ENCODE data around the gene SIX5. TPM values are rescaled to one million over a fixed set of nuclear protein-coding genes. Genes with fewer than 3 reads are reported as not detected.

SIX5 gene
- total RNA-seq, 1 experiment from 2014 or later = 18.6 TPM

DNA sequence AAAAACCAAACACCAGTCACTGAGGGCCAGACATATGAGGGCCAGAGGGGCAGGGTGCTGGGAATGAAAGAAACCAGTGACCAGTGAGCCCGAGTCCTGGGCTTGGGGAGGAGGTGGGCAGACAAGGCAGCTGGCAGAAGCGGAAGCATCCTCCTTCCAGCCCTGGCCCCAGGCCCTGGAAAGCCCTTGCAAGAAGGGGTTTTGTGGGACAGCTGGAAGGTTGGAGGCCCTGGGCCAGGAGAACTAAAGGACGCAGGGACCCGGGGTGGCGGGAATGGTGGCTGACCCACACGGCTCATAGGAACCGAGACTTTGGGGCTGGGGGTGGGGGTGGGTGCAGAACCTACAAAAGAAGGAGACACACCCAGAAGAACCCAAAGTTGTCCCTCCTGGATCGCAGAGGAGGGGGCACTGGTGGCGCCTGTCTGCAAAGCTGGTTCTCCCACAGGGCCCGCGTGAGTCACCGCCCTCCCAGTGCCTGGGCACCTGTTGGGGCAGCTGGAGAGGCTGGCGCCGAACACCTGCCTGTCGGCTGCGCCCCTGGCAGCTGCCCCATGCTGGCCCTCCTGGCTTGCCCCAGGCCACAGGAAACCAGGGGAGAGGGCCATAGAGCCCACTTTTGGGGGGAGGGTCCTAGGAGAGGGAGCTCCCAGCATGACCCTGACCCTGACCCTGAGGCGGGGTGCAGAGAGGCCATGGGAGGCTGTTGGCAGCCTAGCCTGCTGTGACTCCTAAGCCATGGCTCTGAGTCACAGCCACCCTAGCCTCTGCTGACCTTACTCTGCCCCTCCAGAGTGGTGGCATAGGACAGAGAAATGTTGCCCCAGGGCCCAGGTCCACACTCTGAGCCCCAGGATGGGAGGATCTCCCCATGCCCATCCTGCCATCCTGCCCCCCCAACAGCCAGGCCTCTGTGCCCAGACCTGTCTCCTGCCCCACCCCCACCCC lies 12.4 kb upstream of the SIX5 start:
- peak; percentile 87 for DNase-seq
- H3K9me3 ChIP-seq = no peaks in the 10 kb centered on the region
- peaks cover 72% of the 10 kb centered on the region for H3K36me3 ChIP-seq
- H3K4me3 ChIP-seq = peak overlapping the region; percentile 33
- H3K27me3 ChIP-seq = no peaks in the 10 kb centered on the region

- no peak for DNase-seq
- Histone ChIP-seq H3K27me3 (no peaks in the 10 kb centered on the region), H3K36me3 (peaks cover 67% of the 10 kb centered on the region), H3K9me3 (no peaks in the 10 kb centered on the region), H3K4me3 (peak overlapping the region; percentile 33; the same call in 1 of the 2 replicates)
Measured at GRCh38 chr19:45780448-45781213, 11.6 kb upstream of the SIX5 start.

DNA sequence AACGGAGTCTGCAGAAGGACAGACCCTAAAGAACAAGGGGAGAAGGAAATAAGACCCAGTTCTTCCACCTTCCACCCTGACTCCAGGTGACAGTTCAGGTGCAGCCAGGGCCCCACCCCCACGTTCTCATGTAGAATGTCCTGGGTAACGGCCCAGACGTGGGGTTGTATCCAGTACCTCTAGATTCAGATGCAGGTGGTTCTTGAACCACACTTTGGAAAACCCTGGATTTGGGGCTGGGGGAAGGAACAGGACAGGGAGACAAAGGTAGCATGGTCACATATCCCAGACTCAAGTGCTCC lies 11.0 kb upstream of the SIX5 start:
- Histone ChIP-seq H3K27me3 (no peaks in the 10 kb centered on the region), H3K36me3 (peaks cover 62% of the 10 kb centered on the region), H3K9me3 (no peaks in the 10 kb centered on the region), H3K4me3 (no peak overlapping the region)
- DNase-seq = no peak

DNA sequence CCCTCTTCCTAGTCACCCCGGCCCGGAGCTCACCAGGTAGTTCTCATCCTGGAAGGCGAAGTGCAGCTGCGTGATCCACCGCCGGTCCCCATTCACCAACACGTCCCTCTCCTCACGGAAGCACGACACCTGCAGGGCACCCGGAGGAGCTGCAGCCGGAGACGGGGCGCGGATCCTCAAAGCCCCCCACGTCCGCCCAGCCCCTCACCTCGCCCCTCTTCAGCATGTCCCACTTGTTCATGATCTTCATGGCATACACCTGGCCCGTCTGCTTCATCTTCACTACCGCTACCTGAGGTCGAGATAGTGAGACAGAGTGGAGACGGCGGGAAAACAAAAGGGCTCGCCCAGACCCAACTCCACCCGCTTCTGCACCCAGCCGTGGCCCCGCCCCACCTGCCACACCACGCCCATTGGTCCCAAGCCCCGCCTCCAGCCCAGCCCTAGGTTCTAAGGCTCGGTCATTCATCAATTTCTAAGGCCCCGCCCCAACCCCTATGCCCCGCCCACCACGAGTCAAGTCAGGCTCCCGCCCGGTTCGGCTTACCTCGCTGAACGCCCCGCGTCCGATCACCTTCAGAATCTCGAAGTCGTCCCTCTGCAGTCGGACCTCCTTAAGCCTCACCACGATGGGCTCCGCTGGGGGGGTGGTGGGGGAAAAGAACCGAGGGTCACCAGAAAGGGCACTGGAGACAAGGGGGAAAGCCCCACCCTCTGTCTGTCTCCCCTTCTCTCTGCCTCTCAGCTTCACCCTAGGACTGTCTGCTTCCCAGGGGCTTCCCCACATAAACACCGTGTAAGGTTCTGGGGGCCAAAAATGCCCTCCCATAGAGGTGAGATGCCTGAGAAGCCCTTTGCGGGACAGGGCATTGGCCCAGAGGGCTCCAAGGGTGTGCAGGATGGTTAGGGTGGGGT lies 10.4 kb upstream of the SIX5 start:
- Histone ChIP-seq H3K9me3 (no peaks in the 10 kb centered on the region), H3K36me3 (peaks cover 62% of the 10 kb centered on the region), H3K27me3 (no peaks in the 10 kb centered on the region), H3K4me3 (no peak overlapping the region)
- peak; percentile 47 for DNase-seq

GRCh38 chr19:45778010-45778661 lies 9.1 kb upstream of the SIX5 start:
- no peak overlapping the region for H3K4me3 ChIP-seq
- no peak for DNase-seq
- peaks cover 60% of the 10 kb centered on the region for H3K36me3 ChIP-seq
- no peaks in the 10 kb centered on the region for H3K27me3 ChIP-seq
- H3K9me3 ChIP-seq = no peaks in the 10 kb centered on the region

- Histone ChIP-seq H3K27me3 (no peaks in the 10 kb centered on the region), H3K9me3 (no peaks in the 10 kb centered on the region), H3K4me3 (no peak overlapping the region), H3K36me3 (peaks cover 66% of the 10 kb centered on the region)
- no peak for DNase-seq
Measured at GRCh38 chr19:45777395-45777961, 8.4 kb upstream of the SIX5 start.

DNA sequence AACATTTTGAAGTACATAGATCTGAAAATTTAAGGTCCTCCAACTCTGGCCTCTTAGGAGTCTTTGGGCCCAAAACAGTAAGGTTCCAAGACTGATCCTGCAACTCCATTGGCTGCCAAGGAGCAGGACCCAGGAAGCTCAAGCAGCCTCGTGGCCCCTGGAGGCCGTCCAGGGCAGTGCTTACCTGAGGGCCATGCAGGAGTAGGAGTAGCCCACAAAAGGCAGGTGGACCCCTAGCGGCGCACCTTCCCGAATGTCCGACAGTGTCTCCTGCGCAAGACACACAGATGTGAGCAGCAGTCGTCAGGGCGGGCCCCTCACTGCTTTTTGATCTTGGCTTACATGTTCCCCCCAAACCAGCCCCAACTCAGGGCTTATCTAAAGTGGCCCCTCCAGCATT lies 5.7 kb upstream of the SIX5 start:
- Histone ChIP-seq H3K27me3 (no peaks in the 10 kb centered on the region), H3K36me3 (peaks cover 75% of the 10 kb centered on the region)
- no peak for DNase-seq

DNA sequence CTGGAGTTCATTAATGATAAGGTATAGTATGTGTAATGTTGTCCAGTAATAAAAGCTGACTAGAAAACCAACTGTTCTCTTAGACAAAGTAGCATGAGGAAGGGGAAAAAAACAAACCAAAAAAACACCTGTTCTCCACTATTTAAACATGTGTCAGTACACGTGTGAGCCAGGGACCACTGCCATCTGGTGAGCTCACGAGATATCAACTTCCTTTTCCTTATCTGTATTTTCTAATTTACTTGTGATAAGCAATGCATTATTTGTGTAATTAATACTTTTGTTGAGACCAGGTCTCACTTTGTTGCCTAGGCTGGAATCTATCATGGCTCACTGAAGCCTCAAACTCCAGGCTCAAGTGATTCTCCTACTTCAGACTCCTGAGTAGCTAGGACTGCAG lies 4.3 kb upstream of the SIX5 start:
- Histone ChIP-seq H3K36me3 (peaks cover 67% of the 10 kb centered on the region), H3K4me3 (no peak overlapping the region), H3K27me3 (no peaks in the 10 kb centered on the region), H3K9me3 (no peaks in the 10 kb centered on the region)
- no peak for DNase-seq

More for the DNA sequence above, 5.7 kb upstream of the SIX5 start:
- Histone ChIP-seq H3K9me3 (no peaks in the 10 kb centered on the region), H3K4me3 (no peak overlapping the region)

DNA sequence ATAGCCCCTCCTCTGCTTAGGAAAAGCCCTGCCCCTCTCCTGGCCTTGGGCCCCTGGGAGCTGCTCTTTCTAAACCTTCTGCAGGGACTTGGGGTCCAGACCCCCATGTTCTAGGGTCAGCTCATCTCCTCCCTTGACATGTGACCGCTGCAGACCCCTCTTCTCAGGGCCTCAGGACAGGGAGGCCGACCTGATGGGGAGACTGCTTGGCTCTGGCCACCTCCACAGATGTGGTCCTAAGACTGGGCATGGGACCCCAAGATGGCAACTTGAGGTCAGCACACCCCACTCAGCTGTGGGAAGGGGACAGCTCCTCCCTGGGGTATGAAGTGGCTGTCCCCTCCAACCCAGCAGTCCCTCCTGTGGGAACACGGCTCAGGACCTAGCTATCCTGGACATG lies 3.9 kb upstream of the SIX5 start:
- H3K4me3 ChIP-seq = no peak overlapping the region
- H3K27me3 ChIP-seq = no peaks in the 10 kb centered on the region
- peaks cover 63% of the 10 kb centered on the region for H3K36me3 ChIP-seq
- H3K9me3 ChIP-seq = no peaks in the 10 kb centered on the region
- no peak for DNase-seq

DNA sequence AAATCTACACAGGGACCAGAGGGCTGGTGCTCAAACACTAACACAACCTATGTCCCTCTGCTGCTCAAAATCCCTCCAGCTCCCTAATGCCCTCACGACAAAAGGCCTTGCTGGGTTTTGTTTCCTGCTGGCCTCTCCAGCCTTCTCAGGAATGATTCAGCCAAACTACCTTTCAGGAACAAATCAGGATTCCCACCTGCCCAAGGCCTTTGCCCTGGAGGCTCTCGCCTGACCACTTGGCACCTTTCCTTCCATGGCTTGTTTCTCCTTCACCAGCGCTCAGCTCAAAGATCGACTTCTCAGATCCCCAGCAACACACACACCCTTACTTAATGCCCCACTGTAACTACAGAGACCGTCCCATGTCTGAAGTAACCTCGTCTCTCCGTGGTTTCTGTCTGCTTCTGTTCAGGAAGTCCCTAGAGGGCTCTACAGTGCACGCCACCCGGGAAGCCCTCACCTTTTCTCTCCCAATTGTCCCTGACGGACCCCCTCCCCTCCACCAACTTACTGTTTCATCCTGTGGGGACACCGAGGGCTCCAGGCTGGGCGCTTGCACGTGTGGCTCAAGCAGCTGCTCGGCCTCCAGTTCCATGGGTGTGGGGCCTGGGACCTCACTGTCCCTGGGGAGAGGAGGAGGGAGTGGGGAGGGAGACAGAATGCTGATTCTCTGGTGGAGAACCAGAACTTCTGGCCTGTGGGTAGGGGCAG lies 3.2 kb upstream of the SIX5 start:
- no peak for DNase-seq

GRCh38 chr19:45771311-45771933 lies 2.4 kb upstream of the SIX5 start:
- DNase-seq = no peak
- Histone ChIP-seq H3K27me3 (no peaks in the 10 kb centered on the region), H3K9me3 (no peaks in the 10 kb centered on the region), H3K36me3 (peaks cover 51% of the 10 kb centered on the region), H3K4me3 (no peak overlapping the region)

More for the DNA sequence above, 3.2 kb upstream of the SIX5 start:
- H3K27me3 ChIP-seq = no peaks in the 10 kb centered on the region
- no peaks in the 10 kb centered on the region for H3K9me3 ChIP-seq
- no peak overlapping the region for H3K4me3 ChIP-seq
- H3K36me3 ChIP-seq = peaks cover 56% of the 10 kb centered on the region

GRCh38 chr19:45770192-45771101 lies 1.4 kb upstream of the SIX5 start:
- no peaks in the 10 kb centered on the region for H3K9me3 ChIP-seq
- DNase-seq = peak; percentile 89
- H3K27me3 ChIP-seq = no peaks in the 10 kb centered on the region
- H3K36me3 ChIP-seq = peaks cover 57% of the 10 kb centered on the region
- peak overlapping the region; percentile 78 for H3K4me3 ChIP-seq

GRCh38 chr19:45769821-45770191 lies 754 bp upstream of the SIX5 start:
- Histone ChIP-seq H3K9me3 (no peaks in the 10 kb centered on the region), H3K36me3 (peaks cover 56% of the 10 kb centered on the region), H3K4me3 (peak overlapping the region; percentile 78), H3K27me3 (no peaks in the 10 kb centered on the region)
- DNase-seq = peak; percentile 52

GRCh38 chr19:45768655-45768983 lies 433 bp downstream of the SIX5 start:
- Histone ChIP-seq H3K4me3 (peak overlapping the region; percentile 78), H3K27me3 (no peaks in the 10 kb centered on the region), H3K9me3 (no peaks in the 10 kb centered on the region), H3K36me3 (peaks cover 47% of the 10 kb centered on the region)
- peak; percentile 64 for DNase-seq

Measured in MG63 (cell line).